Measurements from ENCODE around the gene SELENOP. TPM values are rescaled to one million over a fixed set of nuclear protein-coding genes. Genes with fewer than 3 reads are reported as not detected.
"Not testable (repeated sequence)": the region's sequence is repeated elsewhere in the genome, so short reads cannot be mapped to it uniquely, and the experiment has no call there.

Gene SELENOP
- total RNA-seq, 1 donor from 2014 or later, result 597 TPM

GRCh38 chr5:42826757-42827515, 15.2 kb upstream of the SELENOP start:
- DNase-seq, result no peak

GRCh38 chr5:42825422-42826148, 13.9 kb upstream of the SELENOP start:
- DNase-seq, result no peak

DNA sequence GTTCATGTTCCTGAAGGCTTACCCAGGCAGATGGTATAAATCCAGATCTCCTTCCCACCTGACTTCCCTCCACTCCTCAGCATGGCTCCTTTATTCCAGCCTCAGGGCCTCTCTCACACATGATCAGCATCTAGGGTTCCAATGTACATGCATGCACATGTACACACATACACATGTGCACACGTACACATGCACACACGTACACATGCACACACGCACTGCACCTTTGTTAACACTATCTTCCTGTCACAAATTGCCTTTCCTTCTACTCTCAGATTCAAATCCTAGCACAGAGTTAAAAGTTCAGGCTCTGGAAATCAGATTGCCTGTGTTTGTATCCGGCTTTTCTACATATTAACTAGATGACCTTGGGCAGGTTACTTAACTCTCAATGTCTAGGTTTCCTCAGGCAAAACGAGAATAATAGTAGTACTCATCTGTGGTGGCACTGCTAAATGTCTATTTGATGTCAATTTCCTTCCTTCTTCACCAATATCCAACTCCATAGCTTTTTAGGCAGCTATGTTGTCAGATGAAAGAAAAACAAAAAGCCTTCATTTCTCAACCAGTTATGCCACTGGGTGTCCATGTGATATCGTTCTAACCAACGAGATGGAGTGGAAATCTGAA, 12.8 kb upstream of the SELENOP start:
- no peak for DNase-seq

- no peak for DNase-seq
Measured at GRCh38 chr5:42822548-42822947, 10.9 kb upstream of the SELENOP start.

- DNase-seq, result no peak
Measured at GRCh38 chr5:42819745-42820144, 8.1 kb upstream of the SELENOP start.

GRCh38 chr5:42816546-42816945, 4.9 kb upstream of the SELENOP start:
- not testable (repeated sequence) for DNase-seq

DNA sequence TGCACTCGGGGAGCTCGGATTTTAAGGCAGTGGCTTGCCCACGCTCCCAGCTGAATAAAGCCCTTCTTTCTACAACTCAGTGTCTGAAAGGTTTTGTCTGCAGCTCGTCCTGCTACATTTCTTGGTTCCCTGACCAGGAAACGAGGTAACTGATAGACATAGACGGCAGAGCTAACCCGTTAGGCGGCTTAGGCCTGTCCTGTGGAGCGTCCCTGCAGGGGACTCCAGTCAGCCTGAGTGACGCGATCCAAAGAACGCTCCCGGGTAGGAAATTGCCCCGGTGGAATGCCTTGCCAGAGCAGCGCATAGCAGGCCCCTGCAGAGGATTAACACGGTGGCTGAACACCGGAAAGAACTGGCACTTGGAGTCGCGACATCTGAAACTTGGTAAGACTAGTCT, 1.8 kb upstream of the SELENOP start:
- no peak for DNase-seq

GRCh38 chr5:42812620-42813019, 928 bp upstream of the SELENOP start:
- no peak for DNase-seq

DNA sequence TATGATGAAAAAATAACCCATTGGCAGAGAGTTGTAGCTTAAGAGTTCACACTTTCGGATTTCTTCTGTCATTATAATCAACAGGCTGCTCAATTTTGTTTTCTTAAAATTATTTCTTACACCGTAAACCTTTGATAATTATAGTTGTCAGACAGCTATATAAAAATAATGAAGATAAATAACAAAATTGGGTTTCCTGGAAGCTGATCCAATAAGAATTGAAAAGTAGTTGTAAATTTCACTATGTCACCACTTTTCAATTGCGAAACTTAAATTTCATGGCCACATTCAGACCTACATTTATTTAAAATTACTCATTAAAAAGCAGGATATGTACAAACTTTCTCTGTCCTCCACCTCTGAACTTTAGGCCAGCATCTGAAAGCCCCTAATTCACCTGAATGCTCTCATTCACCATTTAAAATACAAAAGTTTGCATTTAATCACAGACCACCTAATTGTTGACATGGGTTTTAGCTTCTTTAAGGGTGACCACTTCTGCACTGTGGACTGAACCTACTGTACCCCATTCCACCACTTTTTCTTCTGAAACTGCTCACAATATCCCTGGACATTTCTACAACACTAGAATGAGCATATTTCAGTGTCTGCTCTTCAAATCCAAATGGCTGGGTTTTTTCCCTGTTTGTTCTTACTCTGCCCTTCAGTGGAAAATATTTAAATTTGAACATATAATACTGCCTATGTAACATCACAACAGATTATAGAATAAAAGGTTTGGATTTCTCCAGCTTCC, 680 bp downstream of the SELENOP start:
- peak; percentile 48 for DNase-seq

DNA sequence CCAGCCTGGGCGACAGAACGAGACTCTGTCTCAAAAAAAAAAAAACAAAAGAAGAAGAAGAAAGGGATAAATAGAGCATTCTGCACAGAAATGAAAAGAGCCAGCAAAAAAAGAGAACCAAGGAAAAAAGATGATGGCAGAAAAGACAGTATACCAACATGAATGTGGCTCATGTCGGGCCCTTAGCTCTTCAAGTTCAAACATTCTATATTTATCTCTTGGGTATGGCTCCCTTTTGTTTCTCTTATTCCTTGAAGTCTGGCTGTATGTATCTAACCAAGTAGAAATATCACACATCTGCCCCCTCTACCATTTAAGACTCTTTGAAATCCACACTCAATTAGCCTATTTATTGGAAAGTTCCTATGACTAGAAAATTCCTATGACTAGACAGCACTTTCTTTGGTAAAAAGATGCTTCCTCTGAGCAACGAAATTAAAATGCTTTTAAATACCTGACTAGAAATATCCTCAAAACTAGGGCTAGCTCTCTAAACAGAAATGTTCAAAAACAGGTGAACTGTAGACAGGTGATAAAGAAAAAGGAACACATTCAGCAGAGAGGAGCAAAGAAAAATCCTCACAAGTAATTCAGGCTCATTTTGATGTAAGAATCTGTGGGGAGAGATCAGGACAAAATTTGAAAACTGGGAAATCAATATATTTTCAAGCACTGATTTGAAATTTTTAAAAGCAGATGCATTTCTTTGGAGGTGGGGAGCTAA, 2.6 kb downstream of the SELENOP start:
- no peak for DNase-seq

GRCh38 chr5:42807722-42808447, 3.8 kb downstream of the SELENOP start:
- DNase-seq, result no peak

DNA sequence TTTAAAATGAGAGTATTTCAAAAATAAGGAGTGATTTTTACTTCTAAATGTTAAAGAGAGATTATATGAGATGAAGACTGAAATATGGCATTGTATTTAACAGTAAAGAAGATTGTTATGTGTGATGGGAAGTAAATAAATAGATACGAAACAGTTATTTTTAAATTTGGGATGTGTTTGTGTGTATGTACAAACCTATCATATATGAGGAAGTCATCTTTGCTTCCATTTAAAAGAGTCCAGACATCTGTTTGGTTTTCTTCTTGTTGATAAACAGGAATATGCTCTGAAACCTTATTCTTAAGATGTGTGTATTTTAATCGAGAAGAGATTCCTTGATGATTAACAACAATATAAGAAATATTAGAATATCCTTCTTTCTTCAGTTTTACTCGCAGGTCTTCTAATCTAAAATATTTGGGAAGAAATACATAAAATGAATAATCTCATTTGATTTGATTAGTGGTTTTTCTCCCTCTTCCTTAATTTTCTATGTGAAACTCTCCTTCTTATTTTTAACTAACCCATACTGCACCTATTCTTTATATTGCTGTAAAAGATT, 4.9 kb downstream of the SELENOP start:
- no peak for DNase-seq

- no peak for DNase-seq
Measured at GRCh38 chr5:42806004-42806700, 5.5 kb downstream of the SELENOP start.

DNA sequence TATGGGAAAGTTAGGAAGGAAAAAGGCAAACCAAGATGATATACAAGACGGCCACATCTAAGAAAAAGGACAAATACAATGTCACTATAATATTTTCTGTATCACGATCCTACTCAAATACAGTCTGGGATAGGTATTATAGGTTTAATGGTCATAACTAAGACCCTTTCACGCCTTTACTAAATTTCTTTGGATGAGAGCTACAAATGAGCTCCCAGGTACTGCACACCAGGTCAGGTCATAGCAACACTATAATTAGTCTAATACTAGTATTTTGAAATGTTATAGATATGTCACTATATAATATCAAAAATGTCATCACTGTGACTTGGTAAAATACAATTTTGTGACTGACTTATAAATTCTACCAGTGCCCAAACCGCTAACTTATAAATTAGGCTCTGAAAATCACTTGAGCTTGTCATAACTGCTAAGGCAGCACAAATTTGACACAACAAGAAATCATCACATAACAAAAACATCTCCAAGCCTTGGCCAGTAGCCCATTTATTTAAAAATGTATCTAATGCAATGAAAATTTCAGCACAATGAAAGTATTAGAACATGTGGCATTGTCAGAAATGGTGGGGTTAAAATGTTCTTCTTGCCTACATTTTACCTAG, 6.9 kb downstream of the SELENOP start:
- no peak for DNase-seq

DNA sequence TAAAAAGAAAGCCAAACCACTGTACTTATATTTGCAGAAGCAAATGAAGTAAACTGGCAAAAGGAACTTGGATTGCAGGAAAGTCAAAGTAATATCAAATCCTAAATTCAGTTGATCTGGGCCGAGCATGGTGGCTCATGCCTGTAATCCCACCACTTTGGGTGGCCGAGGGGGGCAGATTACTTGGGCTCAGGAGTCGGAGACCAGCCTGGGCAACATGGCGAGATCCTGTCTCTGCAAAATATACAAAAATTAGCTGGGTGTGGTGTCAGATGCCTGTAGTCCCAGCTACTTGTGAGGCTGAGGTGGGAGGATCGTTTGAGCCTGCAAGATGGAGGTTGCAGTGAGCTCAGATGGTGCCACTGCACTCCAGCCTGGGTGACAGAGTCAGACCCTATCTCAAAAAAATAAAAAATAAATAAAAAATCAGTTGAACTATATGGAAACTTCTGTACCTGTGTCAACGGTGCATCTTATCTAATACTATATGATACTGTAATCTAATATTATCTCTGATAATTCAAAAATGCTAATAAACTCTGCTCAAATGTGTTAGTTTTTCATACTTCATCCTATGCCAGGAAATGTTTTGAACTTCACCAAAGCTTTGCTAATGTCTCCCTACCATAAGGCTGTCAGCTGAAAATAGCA, 10.1 kb downstream of the SELENOP start:
- DNase-seq, result no peak

DNA sequence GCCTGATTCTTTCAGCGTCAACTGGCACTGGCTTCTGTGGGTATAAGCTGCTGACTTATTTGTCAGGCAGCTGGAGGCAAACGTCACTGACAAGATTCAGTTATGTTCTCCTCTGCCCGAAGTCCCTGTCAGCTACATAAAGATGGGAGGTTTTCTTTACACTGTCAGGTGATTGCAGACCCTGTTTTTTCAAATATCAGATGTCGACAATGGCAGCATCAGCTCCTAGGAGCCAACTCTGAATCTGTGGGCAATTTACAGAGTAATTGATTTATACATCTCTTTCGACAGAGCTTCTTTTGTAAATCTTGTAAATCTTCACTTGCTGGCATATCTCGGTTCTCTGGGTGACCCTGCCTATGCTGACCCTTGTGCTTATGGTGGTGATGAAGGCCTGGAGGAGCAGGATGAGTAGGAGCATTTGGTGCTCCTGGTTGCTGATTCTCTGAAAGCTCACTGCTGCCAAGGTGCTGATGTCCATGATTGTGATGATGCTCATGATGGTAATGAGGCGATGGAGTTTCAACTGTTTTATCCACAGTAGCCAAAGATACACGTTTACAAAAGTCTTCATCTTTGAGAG, 10.9 kb downstream of the SELENOP start:
- DNase-seq, result no peak

DNA sequence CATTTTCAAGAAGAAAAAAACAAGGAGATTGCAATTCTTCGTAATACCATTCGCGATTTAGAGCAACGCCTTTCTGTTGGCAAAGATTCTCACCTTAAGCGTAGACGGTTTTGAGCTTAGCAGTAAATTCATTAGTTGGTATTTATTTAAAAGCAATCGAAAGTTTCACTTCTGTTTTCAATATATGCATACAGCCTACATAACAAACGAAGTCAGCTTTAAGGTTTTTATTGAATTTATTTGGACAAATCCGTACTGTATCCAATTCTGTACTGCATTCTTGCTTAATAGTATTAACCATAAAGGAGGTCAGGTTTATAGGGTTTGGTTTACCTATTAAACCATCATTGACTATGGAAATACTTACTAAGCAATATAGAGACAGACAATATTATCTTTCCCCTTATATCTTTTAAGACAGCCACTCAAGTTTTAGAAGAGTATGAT, 12.0 kb downstream of the SELENOP start:
- DNase-seq, result no peak

DNA sequence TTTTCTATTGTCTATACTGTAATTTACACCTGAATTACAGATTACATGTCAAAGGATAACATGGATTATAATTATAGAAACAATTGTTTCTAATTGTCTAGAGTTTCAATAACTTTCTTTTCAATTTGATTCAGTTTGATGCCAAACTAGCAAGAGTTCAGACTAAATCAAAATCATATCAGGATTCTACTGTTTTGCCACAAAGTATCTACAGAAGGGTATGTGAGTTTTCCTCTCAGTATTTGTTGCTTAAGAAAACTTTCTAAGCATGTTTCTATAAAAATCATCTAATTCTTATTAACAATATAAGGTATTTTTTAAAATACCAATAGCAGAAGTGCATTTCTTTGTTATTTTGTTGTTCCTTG, 12.5 kb downstream of the SELENOP start:
- DNase-seq, result no peak

Data from skin of body (tissue), 2 donors.